BLaER1 (cell line): Measurements from ENCODE around the gene ADAMTSL2.

Source experiments
- H3K27ac ChIP-seq: shearing (Covaris generic); formaldehyde crosslinking; 2 replicates; pipeline ENCODE4 v1.8.1; 2022
- H3K27me3 ChIP-seq: shearing (Covaris generic); formaldehyde crosslinking; 2 replicates; pipeline ENCODE4 v1.8.1; 2022
- H3K36me3 ChIP-seq: shearing (Covaris generic); formaldehyde crosslinking; 2 replicates; pipeline ENCODE4 v1.8.1; 2022
- H3K4me1 ChIP-seq: shearing (Covaris generic); formaldehyde crosslinking; 2 replicates; pipeline ENCODE4 v1.8.1; 2022
- H3K4me2 ChIP-seq: shearing (Covaris generic); formaldehyde crosslinking; 2 replicates; pipeline ENCODE4 v1.8.1; 2022
- H3K4me3 ChIP-seq: shearing (Covaris generic); formaldehyde crosslinking; 2 replicates; pipeline ENCODE4 v1.8.1; 2022
- H3K9ac ChIP-seq: shearing (Covaris generic); formaldehyde crosslinking; 2 replicates; pipeline ENCODE4 v1.8.1; 2022
- H3K9me3 ChIP-seq: shearing (Covaris generic); formaldehyde crosslinking; 2 replicates; pipeline ENCODE4 v1.8.1; 2022
- H4K20me1 ChIP-seq: shearing (Covaris generic); formaldehyde crosslinking; 2 replicates; pipeline ENCODE4 v1.8.1; 2022
- Cebpa-rat ChIP-seq: shearing (Covaris generic); IDR thresholded peaks from 2 replicates; pipeline ENCODE4 v1.8.1; 2022

ADAMTSL2 gene

DNA sequence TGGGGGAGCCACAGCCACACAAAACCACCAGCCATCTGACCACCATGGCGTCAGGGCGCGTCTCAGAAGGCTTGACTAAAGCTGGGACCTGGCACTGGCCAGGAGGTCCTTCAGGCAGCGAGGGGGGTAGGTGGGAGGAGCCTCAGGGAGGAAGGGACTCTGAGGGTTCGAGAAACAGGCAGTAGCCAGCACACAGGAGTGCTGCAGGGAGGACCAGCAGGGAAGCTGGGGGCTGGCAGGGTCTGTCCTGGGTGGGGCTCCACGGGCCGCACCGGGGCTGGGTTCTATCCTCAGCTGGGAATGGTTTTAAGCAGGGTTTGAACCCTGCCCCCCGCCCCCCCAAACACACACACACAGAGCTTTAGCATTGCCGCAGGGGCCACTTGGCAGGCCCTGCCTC, 67.2 kb downstream of the ADAMTSL2 start:
- Histone ChIP-seq H3K4me2 (no peak overlapping the region), H3K9me3 (peaks cover 21% of the 10 kb centered on the region), H3K27ac (no peak overlapping the region), H3K27me3 (peaks cover 11% of the 10 kb centered on the region), H3K9ac (no peak overlapping the region), H4K20me1 (no peaks in the 10 kb centered on the region), H3K36me3 (no peaks in the 10 kb centered on the region), H3K4me3 (no peak overlapping the region), H3K4me1 (peaks cover 39% of the 10 kb centered on the region)
- no peak for TF ChIP-seq Cebpa-rat

DNA sequence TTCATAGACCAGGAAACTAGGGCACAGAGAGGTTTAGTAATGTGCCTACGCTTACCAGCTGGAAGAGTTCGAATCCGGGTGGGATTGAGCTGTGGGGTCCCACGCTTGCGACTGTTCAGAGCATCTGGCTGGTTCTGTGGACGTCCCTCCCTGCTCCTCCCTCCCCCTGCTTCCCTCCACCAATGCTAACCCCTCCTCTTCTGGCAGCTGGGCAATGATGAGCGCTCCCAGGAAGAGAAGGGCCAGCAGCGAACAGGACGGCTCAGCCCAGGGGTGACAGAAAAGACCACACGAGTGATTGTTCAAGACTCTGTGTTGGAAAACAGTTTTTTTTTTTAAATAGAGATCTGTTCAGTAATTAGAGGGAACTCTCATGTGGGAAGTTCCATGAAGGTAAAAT, 67.8 kb downstream of the ADAMTSL2 start:
- Histone ChIP-seq H3K4me2 (no peak overlapping the region), H3K36me3 (no peaks in the 10 kb centered on the region), H3K4me1 (peaks cover 39% of the 10 kb centered on the region), H3K9ac (no peak overlapping the region), H3K27ac (no peak overlapping the region), H3K4me3 (no peak overlapping the region), H3K9me3 (peaks cover 16% of the 10 kb centered on the region), H4K20me1 (no peaks in the 10 kb centered on the region), H3K27me3 (peaks cover 16% of the 10 kb centered on the region)
- no peak for TF ChIP-seq Cebpa-rat

- TF ChIP-seq Cebpa-rat, result no peak
- no peaks in the 10 kb centered on the region for H4K20me1 ChIP-seq
- no peak overlapping the region for H3K4me3 ChIP-seq
- no peak overlapping the region for H3K27ac ChIP-seq
- H3K9ac ChIP-seq, result no peak overlapping the region
- H3K9me3 ChIP-seq, result peaks cover 5% of the 10 kb centered on the region
- H3K4me2 ChIP-seq, result no peak overlapping the region
- H3K27me3 ChIP-seq, result peaks cover 26% of the 10 kb centered on the region
- peaks cover 39% of the 10 kb centered on the region for H3K4me1 ChIP-seq
- H3K36me3 ChIP-seq, result no peaks in the 10 kb centered on the region
Measured at GRCh38 chr9:133603135-133603927, 68.8 kb downstream of the ADAMTSL2 start.

GRCh38 chr9:133604214-133604613, 69.7 kb downstream of the ADAMTSL2 start:
- Histone ChIP-seq H3K9me3 (no peaks in the 10 kb centered on the region), H4K20me1 (no peaks in the 10 kb centered on the region), H3K36me3 (no peaks in the 10 kb centered on the region), H3K9ac (no peak overlapping the region), H3K4me3 (no peak overlapping the region), H3K27me3 (peaks cover 35% of the 10 kb centered on the region), H3K27ac (no peak overlapping the region), H3K4me2 (peak overlapping the region; percentile 62), H3K4me1 (peaks cover 39% of the 10 kb centered on the region)
- no peak for TF ChIP-seq Cebpa-rat

GRCh38 chr9:133604856-133605255, 70.4 kb downstream of the ADAMTSL2 start:
- H4K20me1 ChIP-seq, result no peaks in the 10 kb centered on the region
- no peak overlapping the region for H3K27ac ChIP-seq
- no peak for TF ChIP-seq Cebpa-rat
- no peaks in the 10 kb centered on the region for H3K36me3 ChIP-seq
- H3K4me3 ChIP-seq, result no peak overlapping the region
- no peak overlapping the region for H3K9ac ChIP-seq
- peak overlapping the region; percentile 62 for H3K4me2 ChIP-seq
- peaks cover 42% of the 10 kb centered on the region for H3K27me3 ChIP-seq
- no peaks in the 10 kb centered on the region for H3K9me3 ChIP-seq
- H3K4me1 ChIP-seq, result peaks cover 39% of the 10 kb centered on the region

GRCh38 chr9:133605446-133605845, 70.9 kb downstream of the ADAMTSL2 start:
- peaks cover 44% of the 10 kb centered on the region for H3K27me3 ChIP-seq
- H4K20me1 ChIP-seq, result no peaks in the 10 kb centered on the region
- H3K4me2 ChIP-seq, result peak overlapping the region; percentile 62
- no peak overlapping the region for H3K4me3 ChIP-seq
- no peak for TF ChIP-seq Cebpa-rat
- peaks cover 39% of the 10 kb centered on the region for H3K4me1 ChIP-seq
- no peak overlapping the region for H3K9ac ChIP-seq
- no peaks in the 10 kb centered on the region for H3K36me3 ChIP-seq
- no peak overlapping the region for H3K27ac ChIP-seq
- no peaks in the 10 kb centered on the region for H3K9me3 ChIP-seq

GRCh38 chr9:133605856-133606707, 71.6 kb downstream of the ADAMTSL2 start:
- Histone ChIP-seq H3K4me1 (peaks cover 39% of the 10 kb centered on the region), H3K4me2 (peak overlapping the region; percentile 62), H3K9me3 (no peaks in the 10 kb centered on the region), H4K20me1 (no peaks in the 10 kb centered on the region), H3K27me3 (peaks cover 45% of the 10 kb centered on the region), H3K9ac (no peak overlapping the region), H3K4me3 (no peak overlapping the region), H3K36me3 (no peaks in the 10 kb centered on the region), H3K27ac (no peak overlapping the region)
- TF ChIP-seq Cebpa-rat, result no peak

DNA sequence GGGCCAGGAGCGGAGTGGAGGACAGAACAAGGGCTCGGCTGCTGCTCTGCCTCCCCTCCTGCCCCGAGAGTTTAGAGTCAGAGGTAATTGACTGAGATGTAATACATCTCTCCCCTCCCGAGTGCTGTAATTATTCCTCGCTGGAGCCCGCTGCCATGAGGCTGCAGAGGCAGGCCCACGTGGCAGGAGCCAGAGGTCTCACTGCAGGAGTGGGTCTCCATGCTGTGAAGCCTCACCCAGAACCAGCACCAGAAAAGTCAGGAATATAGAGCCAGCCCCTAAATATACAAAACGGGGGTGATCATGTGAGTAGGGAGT, 72.2 kb downstream of the ADAMTSL2 start:
- H3K36me3 ChIP-seq, result no peaks in the 10 kb centered on the region
- peaks cover 39% of the 10 kb centered on the region for H3K4me1 ChIP-seq
- no peak for TF ChIP-seq Cebpa-rat
- H3K27me3 ChIP-seq, result peaks cover 47% of the 10 kb centered on the region
- no peak overlapping the region for H3K27ac ChIP-seq
- H4K20me1 ChIP-seq, result no peaks in the 10 kb centered on the region
- H3K9ac ChIP-seq, result no peak overlapping the region
- no peak overlapping the region for H3K4me3 ChIP-seq
- H3K9me3 ChIP-seq, result no peaks in the 10 kb centered on the region
- no peak overlapping the region for H3K4me2 ChIP-seq

- Histone ChIP-seq H3K4me3 (no peak overlapping the region), H3K9me3 (no peaks in the 10 kb centered on the region), H3K4me2 (no peak overlapping the region), H3K9ac (no peak overlapping the region), H3K27ac (no peak overlapping the region), H3K27me3 (peaks cover 52% of the 10 kb centered on the region), H3K4me1 (peaks cover 39% of the 10 kb centered on the region), H3K36me3 (no peaks in the 10 kb centered on the region), H4K20me1 (no peaks in the 10 kb centered on the region)
- no peak for TF ChIP-seq Cebpa-rat
Measured at GRCh38 chr9:133607381-133607780, 72.9 kb downstream of the ADAMTSL2 start.

GRCh38 chr9:133607976-133608375, 73.5 kb downstream of the ADAMTSL2 start:
- no peak overlapping the region for H3K9ac ChIP-seq
- no peak overlapping the region for H3K4me3 ChIP-seq
- no peak overlapping the region for H3K4me2 ChIP-seq
- peaks cover 52% of the 10 kb centered on the region for H3K27me3 ChIP-seq
- H3K27ac ChIP-seq, result no peak overlapping the region
- no peaks in the 10 kb centered on the region for H3K36me3 ChIP-seq
- no peak for TF ChIP-seq Cebpa-rat
- H4K20me1 ChIP-seq, result no peaks in the 10 kb centered on the region
- no peaks in the 10 kb centered on the region for H3K9me3 ChIP-seq
- H3K4me1 ChIP-seq, result peaks cover 36% of the 10 kb centered on the region
